Choroid plexus epithelial cell (primary cell): ENCODE data around the gene TTC12.
A peak's percentile ranks its signal among the peaks of the same experiment; 100 is the strongest.

Experiments
- DNase-seq: peaks from one replicate; pipeline ENCODE4 v3.0.0-alpha.2; 2010; ENCODE audit warnings: low read depth
- H3K4me3 ChIP-seq: 2 replicates; pipeline ENCODE4 v1.5.1; 2011; ENCODE audit warnings: low read depth, mild to moderate bottlenecking, control low read depth, low read length, moderate library complexity
- CTCF ChIP-seq: conservative IDR thresholded peaks from 2 replicates; pipeline ENCODE4 v1.5.1; 2011; ENCODE audit warnings: low read depth, mild to moderate bottlenecking, control low read depth, inconsistent platforms, low read length, moderate library complexity

TTC12 gene

GRCh38 chr11:113351068-113351450, 36.7 kb downstream of the TTC12 start:
- TF ChIP-seq CTCF, result no peak
- no peak for DNase-seq
- H3K4me3 ChIP-seq, result no peak overlapping the region

- TF ChIP-seq CTCF, result no peak
- DNase-seq, result no peak
- no peak overlapping the region for H3K4me3 ChIP-seq
Observed at GRCh38 chr11:113351480-113351879, 37.1 kb downstream of the TTC12 start.

- no peak overlapping the region for H3K4me3 ChIP-seq
- peak; percentile 15 for DNase-seq
- TF ChIP-seq CTCF, result no peak
Observed at GRCh38 chr11:113356203-113356602, 41.8 kb downstream of the TTC12 start.

- H3K4me3 ChIP-seq, result no peak overlapping the region
- TF ChIP-seq CTCF, result no peak
- DNase-seq, result no peak
Observed at GRCh38 chr11:113363406-113363805, 49.0 kb downstream of the TTC12 start.

- DNase-seq, result no peak
- no peak for TF ChIP-seq CTCF
- no peak overlapping the region for H3K4me3 ChIP-seq
Observed at GRCh38 chr11:113363996-113364641, 49.7 kb downstream of the TTC12 start.

GRCh38 chr11:113365895-113366294, 51.5 kb downstream of the TTC12 start:
- TF ChIP-seq CTCF, result no peak
- DNase-seq, result no peak
- no peak overlapping the region for H3K4me3 ChIP-seq

- no peak overlapping the region for H3K4me3 ChIP-seq
- no peak for DNase-seq
- no peak for TF ChIP-seq CTCF
Observed at GRCh38 chr11:113369411-113369810, 55.0 kb downstream of the TTC12 start.
